ENCODE measurements around the gene LRG1. TPM values are rescaled to one million over a fixed set of nuclear protein-coding genes. Genes with fewer than 3 reads are reported as not detected.

The LRG1 gene
- total and polyA plus RNA-seq, 2 of the 13 experiments (the other 11 are each of a cell fraction or from before 2014, with no cell fraction given) = 12.0 to 39.3 TPM

GRCh38 chr19:4583961-4584669 is 44.3 kb upstream of the LRG1 start (continued):
- TF ChIP-seq ZNF232 (CRISPR knock-in tag; IDR thresholded peaks at IDR 0.05; ENCODE audit: borderline replicate concordance) = no peak
- TF ChIP-seq ETS1 (CRISPR knock-in tag; IDR thresholded peaks at IDR 0.05) = 0 out of 2 replicates have a peak, but pooled peaks have one; percentile 51
- TF ChIP-seq TOE1 (CRISPR knock-in tag; IDR thresholded peaks at IDR 0.05) = 0 out of 2 replicates have a peak, but pooled peaks have one; percentile 35
- TF ChIP-seq ZNF17 (CRISPR knock-in tag; IDR thresholded peaks at IDR 0.05) = no peak
- TF ChIP-seq TRIM24 (CRISPR knock-in tag; IDR thresholded peaks at IDR 0.05) = no peak
- TF ChIP-seq GFI1 (CRISPR knock-in tag; IDR thresholded peaks at IDR 0.05; ENCODE audit: borderline replicate concordance) = no peak
- TF ChIP-seq ZNF891 (CRISPR knock-in tag; IDR thresholded peaks at IDR 0.05) = 0 out of 2 replicates have a peak, but pooled peaks have one; percentile 7
- no peak for TF ChIP-seq SMAD1 (CRISPR knock-in tag; IDR thresholded peaks at IDR 0.05; ENCODE audit: borderline replicate concordance, low read depth)
- no peak for TF ChIP-seq REXO4 (CRISPR knock-in tag; IDR thresholded peaks at IDR 0.05; ENCODE audit: borderline replicate concordance)
- peak; percentile 90 for TF ChIP-seq SAP130 (CRISPR knock-in tag; IDR thresholded peaks at IDR 0.05; ENCODE audit: low read depth)
- TF ChIP-seq ZNF24 (IDR thresholded peaks at IDR 0.05) = no peak
- TF ChIP-seq NR2F1 (CRISPR knock-in tag; IDR thresholded peaks at IDR 0.05) = peak; percentile 89 to 94
- TF ChIP-seq IKZF5 (CRISPR knock-in tag; IDR thresholded peaks at IDR 0.05) = peak; percentile 66
- TF ChIP-seq U2AF2 (IDR thresholded peaks at IDR 0.05; ENCODE audit: low read depth, low read length) = no peak
- no peak for TF ChIP-seq SCMH1 (CRISPR knock-in tag; IDR thresholded peaks at IDR 0.05; ENCODE audit: borderline replicate concordance)
- TF ChIP-seq RXRA (CRISPR knock-in tag; IDR thresholded peaks at IDR 0.05) = peak; percentile 99
- TF ChIP-seq CSRNP2 (CRISPR knock-in tag; conservative IDR thresholded peaks at IDR 0.05; ENCODE audit: low read depth) = no peak
- TF ChIP-seq CREB1 (IDR thresholded peaks at IDR 0.05) = no peak
- TF ChIP-seq CREB1 (CRISPR knock-in tag; IDR thresholded peaks at IDR 0.05) = no peak
- no peak for TF ChIP-seq PLSCR1 (CRISPR knock-in tag; IDR thresholded peaks at IDR 0.05; ENCODE audit: borderline replicate concordance)
- peak; percentile 53; the same call in 1 of the 2 replicates for TF ChIP-seq KAT7 (CRISPR knock-in tag; IDR thresholded peaks at IDR 0.05; ENCODE audit: borderline replicate concordance)
- no peak for TF ChIP-seq MTERF4 (CRISPR knock-in tag; IDR thresholded peaks at IDR 0.05)
- 0 out of 2 replicates have a peak, but pooled peaks have one; percentile 69 for TF ChIP-seq MAF1 (CRISPR knock-in tag; IDR thresholded peaks at IDR 0.05; ENCODE audit: borderline replicate concordance)
- peak; percentile 80 for TF ChIP-seq YY1 (IDR thresholded peaks at IDR 0.05; ENCODE audit: insufficient read depth, insufficient replicate concordance, low read depth, low read length)
- no peak for TF ChIP-seq HOXA9 (CRISPR knock-in tag; IDR thresholded peaks at IDR 0.05; ENCODE audit: borderline replicate concordance)
